Hepatocyte (in vitro differentiated cells): Measurements from ENCODE around the gene KCNQ4. TPM values are rescaled to one million over a fixed set of nuclear protein-coding genes. Genes with fewer than 3 reads are reported as not detected.

Source experiments
- DNase-seq: peaks from one replicate; pipeline ENCODE4 v3.0.0-alpha.2; 2016; ENCODE audit warnings: low spot score
- H2AFZ ChIP-seq: fragments of 200-600 bp; sonication (generic); 2 replicates; pipeline ENCODE4 v1.6.0; 2016; ENCODE audit warnings: antibody characterized with exemption, mild to moderate bottlenecking
- H3K27ac ChIP-seq: fragments of 200-600 bp; sonication (generic); 2 replicates; pipeline ENCODE4 v1.5.1; 2016; ENCODE audit warnings: mild to moderate bottlenecking
- H3K27me3 ChIP-seq: fragments of 200-600 bp; sonication (generic); 2 replicates; pipeline ENCODE4 v1.6.1; 2016
- H3K36me3 ChIP-seq: fragments of 200-600 bp; sonication (generic); replicated peaks from 2 replicates; pipeline ENCODE4 v1.5.1; 2016; ENCODE audit warnings: low read depth; ENCODE audit not compliant: insufficient read depth
- H3K4me1 ChIP-seq: fragments of 200-600 bp; sonication (generic); 2 replicates; pipeline ENCODE4 v1.5.1; 2016; ENCODE audit warnings: mild to moderate bottlenecking, moderate library complexity; ENCODE audit not compliant: insufficient read depth
- H3K4me2 ChIP-seq: fragments of 200-600 bp; sonication (generic); 2 replicates; pipeline ENCODE4 v1.6.0; 2016
- H3K4me3 ChIP-seq: fragments of 200-600 bp; sonication (generic); 2 replicates; pipeline ENCODE4 v1.5.1; 2016; ENCODE audit warnings: mild to moderate bottlenecking
- H3K79me2 ChIP-seq: fragments of 200-600 bp; sonication (generic); 2 replicates; pipeline ENCODE4 v1.6.0; 2017; ENCODE audit warnings: mild to moderate bottlenecking
- H3K9me2 ChIP-seq: fragments of 200-600 bp; sonication (generic); replicated peaks from 2 replicates; pipeline ENCODE4 v1.6.0; 2017; ENCODE audit warnings: mild to moderate bottlenecking; ENCODE audit not compliant: insufficient read depth
- H3K9me3 ChIP-seq: fragments of 200-600 bp; sonication (generic); 2 replicates; pipeline ENCODE4 v1.5.1; 2016; ENCODE audit warnings: low read depth, mild to moderate bottlenecking
- H4K20me1 ChIP-seq: fragments of 200-600 bp; sonication (generic); 2 replicates; pipeline ENCODE4 v1.6.0; 2016; ENCODE audit warnings: mild to moderate bottlenecking; ENCODE audit not compliant: insufficient read depth, poor library complexity, severe bottlenecking
- CTCF ChIP-seq: fragments of 200-600 bp; sonication (generic); IDR thresholded peaks from 2 replicates; pipeline ENCODE4 v1.5.1; 2016; ENCODE audit warnings: antibody characterized with exemption, mild to moderate bottlenecking; ENCODE audit not compliant: poor library complexity
- EZH2 ChIP-seq: fragments of 200-600 bp; sonication (generic); IDR thresholded peaks from 2 replicates; pipeline ENCODE4 v1.6.1; 2016; ENCODE audit warnings: antibody characterized with exemption, mild to moderate bottlenecking, borderline replicate concordance
- EZH2phosphoT487 ChIP-seq: fragments of 200-600 bp; sonication (generic); IDR thresholded peaks from one replicate; pipeline ENCODE4 v1.6.1; 2018; ENCODE audit warnings: antibody characterized with exemption, mild to moderate bottlenecking, low read depth, moderate library complexity; ENCODE audit not compliant: unreplicated experiment, severe bottlenecking
- WGBS: methylation state at CpG from one replicate; pipeline ENCODE4 v1.1.6; 2016; ENCODE audit warnings: low lambda C conversion rate; ENCODE audit errors: missing lambda C conversion rate; 5-methylcytosine and 5-hydroxymethylcytosine counted together
- polyA plus RNA-seq: library from polyadenylated mRNA; unstranded; fragments of >200 nt; fragmentation: Nextera tagmentation; extraction: Ambion mirVana; gene quantifications from 2 replicates; pipeline ENCODE4 v1.2.1, GENCODE V29; 2016
- total RNA-seq: library from RNA; depleted of rRNA; stranded (reverse); fragments of >200 nt; gene quantifications from 2 replicates; pipeline ENCODE4 v1.2.3, GENCODE V29; 2014

Gene KCNQ4
- total and polyA plus RNA-seq, 2 experiments from 2014 or later: not detected

- Histone ChIP-seq H3K9me2 (no peaks in the 10 kb centered on the region), H3K79me2 (no peaks in the 10 kb centered on the region), H3K4me3 (no peak overlapping the region), H3K27me3 (no peaks in the 10 kb centered on the region), H3K4me2 (no peak overlapping the region), H2AFZ (no peak overlapping the region), H3K9me3 (no peaks in the 10 kb centered on the region), H3K4me1 (no peaks in the 10 kb centered on the region), H4K20me1 (no peaks in the 10 kb centered on the region), H3K36me3 (no peaks in the 10 kb centered on the region), H3K27ac (no peak overlapping the region)
- 89% methylated on average over 2 of the region's 2 CpGs for WGBS
- TF ChIP-seq CTCF (no peak), EZH2 (no peak), EZH2phosphoT487 (no peak)
- DNase-seq: no peak
Observed at GRCh38 chr1:40876436-40876761, 92.8 kb downstream of the KCNQ4 start.

GRCh38 chr1:40876891-40877290 lies 93.3 kb downstream of the KCNQ4 start:
- TF ChIP-seq EZH2phosphoT487: no peak
- no peak for TF ChIP-seq CTCF
- no peak for TF ChIP-seq EZH2
- H3K4me3 ChIP-seq: no peak overlapping the region
- H2AFZ ChIP-seq: no peak overlapping the region
- no peak for DNase-seq
- H3K27ac ChIP-seq: no peak overlapping the region
- no peak overlapping the region for H3K4me2 ChIP-seq
- no peaks in the 10 kb centered on the region for H3K79me2 ChIP-seq
- no peaks in the 10 kb centered on the region for H4K20me1 ChIP-seq
- H3K4me1 ChIP-seq: no peaks in the 10 kb centered on the region
- H3K9me2 ChIP-seq: no peaks in the 10 kb centered on the region
- H3K36me3 ChIP-seq: no peaks in the 10 kb centered on the region
- no peaks in the 10 kb centered on the region for H3K9me3 ChIP-seq
- no peaks in the 10 kb centered on the region for H3K27me3 ChIP-seq
- WGBS: 80% methylated on average over 1 of the region's 1 CpG

- no peaks in the 10 kb centered on the region for H4K20me1 ChIP-seq
- H3K4me2 ChIP-seq: no peak overlapping the region
- TF ChIP-seq EZH2phosphoT487 (no peak), CTCF (no peak), EZH2 (no peak)
- no peak overlapping the region for H3K27ac ChIP-seq
- no peak for DNase-seq
- no peaks in the 10 kb centered on the region for H3K9me3 ChIP-seq
- no peaks in the 10 kb centered on the region for H3K27me3 ChIP-seq
- no peak overlapping the region for H2AFZ ChIP-seq
- no peaks in the 10 kb centered on the region for H3K36me3 ChIP-seq
- WGBS: 42% methylated on average over 4 of the region's 4 CpGs
- H3K9me2 ChIP-seq: no peaks in the 10 kb centered on the region
- no peaks in the 10 kb centered on the region for H3K4me1 ChIP-seq
- no peaks in the 10 kb centered on the region for H3K79me2 ChIP-seq
- H3K4me3 ChIP-seq: no peak overlapping the region
Observed at GRCh38 chr1:40877698-40878097, 94.1 kb downstream of the KCNQ4 start.

GRCh38 chr1:40878906-40879305 lies 95.3 kb downstream of the KCNQ4 start:
- Histone ChIP-seq H3K79me2 (no peaks in the 10 kb centered on the region), H4K20me1 (no peaks in the 10 kb centered on the region), H3K4me3 (no peak overlapping the region), H3K4me1 (no peaks in the 10 kb centered on the region), H3K4me2 (no peak overlapping the region), H2AFZ (no peak overlapping the region), H3K9me3 (no peaks in the 10 kb centered on the region), H3K36me3 (no peaks in the 10 kb centered on the region), H3K27me3 (peaks cover 8% of the 10 kb centered on the region), H3K27ac (no peak overlapping the region), H3K9me2 (no peaks in the 10 kb centered on the region)
- TF ChIP-seq CTCF: no peak
- no peak for TF ChIP-seq EZH2
- no peak for TF ChIP-seq EZH2phosphoT487
- 93% methylated on average over 2 of the region's 2 CpGs for WGBS
- DNase-seq: no peak
